Stimulated activated memory B cell treated with anti-CD40 and anti-IgM and Interleukin-4, amounts not matched to agents 10 μg/mL and 1 μg/mL and 100 μg/mL, for 72 hours (primary cell): ENCODE results near the gene XRRA1.
"Not testable (repeated sequence)": the region's sequence is repeated elsewhere in the genome, so short reads cannot be mapped to it uniquely, and the experiment has no call there.

Experiments
- ATAC-seq: fragments of 150-1000 bp; cut with Tn5 transposase; 2 replicates; pipeline ENCODE4 v1.10.0; 2021
- H3K27ac Mint-ChIP-seq: one replicate; pipeline ENCODE4 v1.8.0; 2022; ENCODE audit warnings: mild to moderate bottlenecking, mixed read lengths
- H3K27me3 Mint-ChIP-seq: one replicate; pipeline ENCODE4 v1.8.0; 2022; ENCODE audit warnings: mixed read lengths
- H3K36me3 Mint-ChIP-seq: one replicate; pipeline ENCODE4 v1.8.0; 2022; ENCODE audit warnings: mixed read lengths
- H3K4me1 Mint-ChIP-seq: one replicate; pipeline ENCODE4 v1.8.0; 2022; ENCODE audit warnings: mixed read lengths
- H3K4me3 Mint-ChIP-seq: one replicate; pipeline ENCODE4 v1.8.0; 2022; ENCODE audit warnings: mild to moderate bottlenecking, moderate library complexity, mixed read lengths
- H3K9me3 Mint-ChIP-seq: one replicate; pipeline ENCODE4 v1.8.0; 2022; ENCODE audit warnings: mixed read lengths

The XRRA1 gene

GRCh38 chr11:74948898-74949752 lies at the start of gene XRRA1, which contains the start of gene SPCS2:
Gene XRRA1, minus strand, starts transcription at chr11:74949091. Its CDS starts 8,213 bp downstream, at chr11:74940878.
Gene SPCS2, plus strand, starts transcription at chr11:74949266. Its CDS starts 20 bp downstream, at chr11:74949286.
- H3K9me3 Mint-ChIP-seq = no peaks in the 10 kb centered on the region
- H3K36me3 Mint-ChIP-seq = peaks cover 28% of the 10 kb centered on the region
- H3K27ac Mint-ChIP-seq = peak within 1 kb of the TSS; percentile 95
- ATAC-seq = peak; percentile 98
- H3K4me3 Mint-ChIP-seq = peak within 1 kb of the TSS; percentile 94
- H3K4me1 Mint-ChIP-seq = peaks cover 76% of the 10 kb centered on the region
- H3K27me3 Mint-ChIP-seq = no peaks in the 10 kb centered on the region

- Mint-ChIP-seq H3K4me1 (peaks cover 37% of the 10 kb centered on the region), H3K27ac (peak overlapping the region; percentile 14)
- peak; percentile 56 for ATAC-seq
These were observed 44.0 kb upstream of the XRRA1 start for GRCh38 chr11:74992852-74993251.

GRCh38 chr11:74990941-74991340 lies 42.0 kb upstream of the XRRA1 start:
- ATAC-seq = no peak
- no peak overlapping the region for H3K4me3 Mint-ChIP-seq
- H3K9me3 Mint-ChIP-seq = no peaks in the 10 kb centered on the region
- no peak overlapping the region for H3K27ac Mint-ChIP-seq
- H3K27me3 Mint-ChIP-seq = no peaks in the 10 kb centered on the region
- peaks cover 3% of the 10 kb centered on the region for H3K36me3 Mint-ChIP-seq
- peaks cover 37% of the 10 kb centered on the region for H3K4me1 Mint-ChIP-seq

More at GRCh38 chr11:74992852-74993251, 44.0 kb upstream of the XRRA1 start:
- H3K4me3 Mint-ChIP-seq = peak overlapping the region; percentile 31
- peaks cover 11% of the 10 kb centered on the region for H3K36me3 Mint-ChIP-seq
- H3K27me3 Mint-ChIP-seq = no peaks in the 10 kb centered on the region
- H3K9me3 Mint-ChIP-seq = no peaks in the 10 kb centered on the region

- H3K4me3 Mint-ChIP-seq, ATAC-seq, H3K27ac Mint-ChIP-seq, H3K27me3 Mint-ChIP-seq, H3K36me3 Mint-ChIP-seq, H3K9me3 Mint-ChIP-seq: not testable (repeated sequence)
- H3K4me1 Mint-ChIP-seq = peaks cover 37% of the 10 kb centered on the region
These were observed 41.3 kb upstream of the XRRA1 start for GRCh38 chr11:74990150-74990549.

GRCh38 chr11:74989260-74989638 lies 40.4 kb upstream of the XRRA1 start:
- Mint-ChIP-seq H3K27ac (peak overlapping the region; percentile 91), H3K36me3 (no peaks in the 10 kb centered on the region), H3K4me1 (peaks cover 37% of the 10 kb centered on the region), H3K4me3 (peak overlapping the region; percentile 100), H3K9me3 (no peaks in the 10 kb centered on the region), H3K27me3 (no peaks in the 10 kb centered on the region)
- peak; percentile 22 for ATAC-seq

GRCh38 chr11:74988541-74989259 lies 39.8 kb upstream of the XRRA1 start, which contains the start of gene NEU3:
Gene NEU3, plus strand, starts transcription at chr11:74988933. Its CDS starts 128 bp downstream, at chr11:74989061.
- ATAC-seq = peak; percentile 96
- Mint-ChIP-seq H3K4me1 (peaks cover 37% of the 10 kb centered on the region), H3K9me3 (no peaks in the 10 kb centered on the region), H3K27me3 (no peaks in the 10 kb centered on the region), H3K4me3 (peak within 1 kb of the TSS; percentile 100), H3K27ac (peak within 1 kb of the TSS; percentile 91), H3K36me3 (no peaks in the 10 kb centered on the region)

- no peaks in the 10 kb centered on the region for H3K9me3 Mint-ChIP-seq
- no peak overlapping the region for H3K27ac Mint-ChIP-seq
- H3K36me3 Mint-ChIP-seq = peaks cover 15% of the 10 kb centered on the region
- no peaks in the 10 kb centered on the region for H3K27me3 Mint-ChIP-seq
- H3K4me1 Mint-ChIP-seq = peaks cover 8% of the 10 kb centered on the region
- ATAC-seq = no peak
- no peak overlapping the region for H3K4me3 Mint-ChIP-seq
These were observed 35.8 kb upstream of the XRRA1 start for GRCh38 chr11:74984730-74985129.

GRCh38 chr11:74984070-74984469 lies 35.2 kb upstream of the XRRA1 start:
- Mint-ChIP-seq H3K4me1 (peaks cover 1% of the 10 kb centered on the region), H3K27me3 (no peaks in the 10 kb centered on the region), H3K4me3 (no peak overlapping the region), H3K27ac (no peak overlapping the region), H3K9me3 (no peaks in the 10 kb centered on the region), H3K36me3 (peaks cover 17% of the 10 kb centered on the region)
- no peak for ATAC-seq

- no peaks in the 10 kb centered on the region for H3K4me1 Mint-ChIP-seq
- no peak overlapping the region for H3K27ac Mint-ChIP-seq
- no peak overlapping the region for H3K4me3 Mint-ChIP-seq
- H3K27me3 Mint-ChIP-seq = no peaks in the 10 kb centered on the region
- H3K9me3 Mint-ChIP-seq = no peaks in the 10 kb centered on the region
- ATAC-seq = no peak
- peaks cover 17% of the 10 kb centered on the region for H3K36me3 Mint-ChIP-seq
These were observed 33.0 kb upstream of the XRRA1 start for GRCh38 chr11:74981888-74982287.

GRCh38 chr11:74980634-74981033 lies 31.7 kb upstream of the XRRA1 start:
- Mint-ChIP-seq H3K27me3 (no peaks in the 10 kb centered on the region), H3K9me3 (no peaks in the 10 kb centered on the region), H3K27ac (no peak overlapping the region), H3K36me3 (peaks cover 27% of the 10 kb centered on the region), H3K4me3 (no peak overlapping the region), H3K4me1 (no peaks in the 10 kb centered on the region)
- no peak for ATAC-seq

GRCh38 chr11:74978041-74978440 lies 29.1 kb upstream of the XRRA1 start:
- no peak overlapping the region for H3K4me3 Mint-ChIP-seq
- ATAC-seq = no peak
- H3K4me1 Mint-ChIP-seq = peaks cover 8% of the 10 kb centered on the region
- H3K9me3 Mint-ChIP-seq = no peaks in the 10 kb centered on the region
- H3K27ac Mint-ChIP-seq = no peak overlapping the region
- H3K27me3 Mint-ChIP-seq = no peaks in the 10 kb centered on the region
- peaks cover 52% of the 10 kb centered on the region for H3K36me3 Mint-ChIP-seq

GRCh38 chr11:74971424-74971823 lies 22.5 kb upstream of the XRRA1 start:
- Mint-ChIP-seq H3K4me3 (no peak overlapping the region), H3K27me3 (no peaks in the 10 kb centered on the region), H3K36me3 (peaks cover 56% of the 10 kb centered on the region), H3K4me1 (peaks cover 15% of the 10 kb centered on the region), H3K9me3 (no peaks in the 10 kb centered on the region), H3K27ac (no peak overlapping the region)
- no peak for ATAC-seq

- H3K9me3 Mint-ChIP-seq = no peaks in the 10 kb centered on the region
- H3K4me3 Mint-ChIP-seq = no peak overlapping the region
- H3K36me3 Mint-ChIP-seq = peaks cover 51% of the 10 kb centered on the region
- no peaks in the 10 kb centered on the region for H3K27me3 Mint-ChIP-seq
- no peak overlapping the region for H3K27ac Mint-ChIP-seq
- peak; percentile 62 for ATAC-seq
- H3K4me1 Mint-ChIP-seq = peaks cover 15% of the 10 kb centered on the region
These were observed 22.0 kb upstream of the XRRA1 start for GRCh38 chr11:74970852-74971395.

- Mint-ChIP-seq H3K36me3 (peaks cover 33% of the 10 kb centered on the region), H3K4me3 (no peak overlapping the region), H3K9me3 (no peaks in the 10 kb centered on the region), H3K4me1 (peaks cover 35% of the 10 kb centered on the region), H3K27me3 (no peaks in the 10 kb centered on the region), H3K27ac (no peak overlapping the region)
- ATAC-seq = no peak
These were observed 17.8 kb upstream of the XRRA1 start for GRCh38 chr11:74966651-74967050.

- H3K9me3 Mint-ChIP-seq, H3K4me3 Mint-ChIP-seq, ATAC-seq, H3K27me3 Mint-ChIP-seq: not testable (repeated sequence)
- Mint-ChIP-seq H3K4me1 (peaks cover 83% of the 10 kb centered on the region), H3K36me3 (peaks cover 56% of the 10 kb centered on the region), H3K27ac (peak overlapping the region; percentile 8)
These were observed 11.2 kb upstream of the XRRA1 start for GRCh38 chr11:74960128-74960527.
